GM23338 (cell line): ENCODE measurements around the gene PTPRN2.

Source experiments
- CREB1 ChIP-seq: fragments of 250-450 bp; sonication (Bioruptor Pico); IDR thresholded peaks from 2 replicates; pipeline ENCODE4 v1.5.0; 2020; ENCODE audit warnings: low read depth, mild to moderate bottlenecking, moderate library complexity
- EZH2 ChIP-seq: fragments of 200-600 bp; sonication (generic); IDR thresholded peaks from one replicate; pipeline ENCODE4 v1.8.0; 2017; ENCODE audit warnings: antibody characterized with exemption, mild to moderate bottlenecking, low read depth; ENCODE audit not compliant: unreplicated experiment
- JUNB ChIP-seq: IDR thresholded peaks from one replicate; pipeline ENCODE4 v1.6.1; 2016; ENCODE audit warnings: antibody characterized with exemption; ENCODE audit not compliant: unreplicated experiment
- NANOG ChIP-seq: IDR thresholded peaks from 2 replicates; pipeline ENCODE4 v1.6.1; 2016; ENCODE audit warnings: antibody characterized with exemption, borderline replicate concordance
- POLR2AphosphoS5 ChIP-seq: IDR thresholded peaks from 2 replicates; pipeline ENCODE4 v1.6.1; 2016; ENCODE audit warnings: antibody characterized with exemption, low read depth
- STAT1 ChIP-seq: IDR thresholded peaks from one replicate; pipeline ENCODE4 v1.6.1; 2016; ENCODE audit warnings: antibody characterized with exemption; ENCODE audit not compliant: unreplicated experiment
- TF ChIP-seq, protein P1 (sequence below), 2 experiments: fragments of 200-600 bp in 1 of 2; sonication (generic) in 1 of 2; conservative IDR thresholded peaks; 2 replicates each; pipeline versions ENCODE4 v1.5.1 to v1.6.1; 2016 to 2017; ENCODE audit warnings: antibody characterized with exemption in 2 of 2, low read depth in 2 of 2, mild to moderate bottlenecking in 2 of 2, moderate library complexity in 1 of 2
- TF ChIP-seq, protein P2 (sequence below): IDR thresholded peaks from one replicate; pipeline ENCODE4 v1.6.1; 2018; ENCODE audit warnings: antibody characterized with exemption; ENCODE audit not compliant: unreplicated experiment
- TF ChIP-seq, protein P3 (sequence below): IDR thresholded peaks from 2 replicates; pipeline ENCODE4 v1.6.1; 2016; ENCODE audit warnings: antibody characterized with exemption

DNA sequence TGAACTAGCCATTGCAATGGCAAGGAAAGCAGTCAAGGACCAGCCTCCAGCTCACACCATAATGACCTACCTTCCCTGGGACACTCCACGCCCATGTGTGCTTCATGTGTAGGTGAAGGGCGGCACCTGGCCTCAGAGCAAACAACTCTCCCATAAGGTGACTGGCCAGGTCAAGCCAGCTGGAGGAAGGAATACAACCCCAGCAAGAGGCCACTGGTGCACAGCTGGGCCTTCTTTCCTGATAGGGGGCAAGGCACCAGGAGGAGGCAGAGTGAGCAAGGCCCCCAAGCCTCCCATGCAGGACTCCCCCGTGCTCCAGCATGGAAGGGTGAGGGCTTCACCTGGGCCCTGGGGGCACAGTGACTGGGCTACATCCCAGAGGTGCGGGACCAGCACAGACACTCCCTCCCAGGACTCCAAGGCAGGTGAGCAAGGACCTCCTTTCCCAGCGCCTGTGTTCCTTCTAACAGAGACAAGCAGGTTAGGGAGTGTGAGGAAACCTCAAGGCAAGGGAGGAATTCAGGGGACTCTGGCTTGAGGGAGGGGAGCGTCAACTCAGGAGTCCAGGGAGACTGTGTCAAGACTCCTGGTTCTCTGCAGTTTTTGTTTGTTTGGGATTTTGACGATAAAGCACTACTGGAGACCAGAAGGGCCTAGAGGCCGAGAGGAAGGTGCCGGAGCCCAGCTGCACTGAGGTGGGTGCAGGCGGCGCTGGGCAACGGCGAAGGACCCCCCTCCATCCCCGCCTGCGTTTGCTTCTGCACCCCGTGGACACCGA is 1.7 kb downstream of the PTPRN2 start:
- TF ChIP-seq, protein P1, sequence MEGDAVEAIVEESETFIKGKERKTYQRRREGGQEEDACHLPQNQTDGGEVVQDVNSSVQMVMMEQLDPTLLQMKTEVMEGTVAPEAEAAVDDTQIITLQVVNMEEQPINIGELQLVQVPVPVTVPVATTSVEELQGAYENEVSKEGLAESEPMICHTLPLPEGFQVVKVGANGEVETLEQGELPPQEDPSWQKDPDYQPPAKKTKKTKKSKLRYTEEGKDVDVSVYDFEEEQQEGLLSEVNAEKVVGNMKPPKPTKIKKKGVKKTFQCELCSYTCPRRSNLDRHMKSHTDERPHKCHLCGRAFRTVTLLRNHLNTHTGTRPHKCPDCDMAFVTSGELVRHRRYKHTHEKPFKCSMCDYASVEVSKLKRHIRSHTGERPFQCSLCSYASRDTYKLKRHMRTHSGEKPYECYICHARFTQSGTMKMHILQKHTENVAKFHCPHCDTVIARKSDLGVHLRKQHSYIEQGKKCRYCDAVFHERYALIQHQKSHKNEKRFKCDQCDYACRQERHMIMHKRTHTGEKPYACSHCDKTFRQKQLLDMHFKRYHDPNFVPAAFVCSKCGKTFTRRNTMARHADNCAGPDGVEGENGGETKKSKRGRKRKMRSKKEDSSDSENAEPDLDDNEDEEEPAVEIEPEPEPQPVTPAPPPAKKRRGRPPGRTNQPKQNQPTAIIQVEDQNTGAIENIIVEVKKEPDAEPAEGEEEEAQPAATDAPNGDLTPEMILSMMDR (conservative IDR thresholded peaks at IDR 0.05; ENCODE audit: low read depth in 2 of 2) = 0 out of 4 replicates have a peak, but pooled peaks of 1 of the 2 experiments have one; percentile 8
- TF ChIP-seq, protein P2, sequence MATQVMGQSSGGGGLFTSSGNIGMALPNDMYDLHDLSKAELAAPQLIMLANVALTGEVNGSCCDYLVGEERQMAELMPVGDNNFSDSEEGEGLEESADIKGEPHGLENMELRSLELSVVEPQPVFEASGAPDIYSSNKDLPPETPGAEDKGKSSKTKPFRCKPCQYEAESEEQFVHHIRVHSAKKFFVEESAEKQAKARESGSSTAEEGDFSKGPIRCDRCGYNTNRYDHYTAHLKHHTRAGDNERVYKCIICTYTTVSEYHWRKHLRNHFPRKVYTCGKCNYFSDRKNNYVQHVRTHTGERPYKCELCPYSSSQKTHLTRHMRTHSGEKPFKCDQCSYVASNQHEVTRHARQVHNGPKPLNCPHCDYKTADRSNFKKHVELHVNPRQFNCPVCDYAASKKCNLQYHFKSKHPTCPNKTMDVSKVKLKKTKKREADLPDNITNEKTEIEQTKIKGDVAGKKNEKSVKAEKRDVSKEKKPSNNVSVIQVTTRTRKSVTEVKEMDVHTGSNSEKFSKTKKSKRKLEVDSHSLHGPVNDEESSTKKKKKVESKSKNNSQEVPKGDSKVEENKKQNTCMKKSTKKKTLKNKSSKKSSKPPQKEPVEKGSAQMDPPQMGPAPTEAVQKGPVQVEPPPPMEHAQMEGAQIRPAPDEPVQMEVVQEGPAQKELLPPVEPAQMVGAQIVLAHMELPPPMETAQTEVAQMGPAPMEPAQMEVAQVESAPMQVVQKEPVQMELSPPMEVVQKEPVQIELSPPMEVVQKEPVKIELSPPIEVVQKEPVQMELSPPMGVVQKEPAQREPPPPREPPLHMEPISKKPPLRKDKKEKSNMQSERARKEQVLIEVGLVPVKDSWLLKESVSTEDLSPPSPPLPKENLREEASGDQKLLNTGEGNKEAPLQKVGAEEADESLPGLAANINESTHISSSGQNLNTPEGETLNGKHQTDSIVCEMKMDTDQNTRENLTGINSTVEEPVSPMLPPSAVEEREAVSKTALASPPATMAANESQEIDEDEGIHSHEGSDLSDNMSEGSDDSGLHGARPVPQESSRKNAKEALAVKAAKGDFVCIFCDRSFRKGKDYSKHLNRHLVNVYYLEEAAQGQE = no peak
- TF ChIP-seq POLR2AphosphoS5 (no peak), STAT1 (no peak), EZH2 (no peak), CREB1 (CRISPR knock-in tag) (no peak), NANOG (no peak), JUNB (no peak)
- TF ChIP-seq, protein P3, sequence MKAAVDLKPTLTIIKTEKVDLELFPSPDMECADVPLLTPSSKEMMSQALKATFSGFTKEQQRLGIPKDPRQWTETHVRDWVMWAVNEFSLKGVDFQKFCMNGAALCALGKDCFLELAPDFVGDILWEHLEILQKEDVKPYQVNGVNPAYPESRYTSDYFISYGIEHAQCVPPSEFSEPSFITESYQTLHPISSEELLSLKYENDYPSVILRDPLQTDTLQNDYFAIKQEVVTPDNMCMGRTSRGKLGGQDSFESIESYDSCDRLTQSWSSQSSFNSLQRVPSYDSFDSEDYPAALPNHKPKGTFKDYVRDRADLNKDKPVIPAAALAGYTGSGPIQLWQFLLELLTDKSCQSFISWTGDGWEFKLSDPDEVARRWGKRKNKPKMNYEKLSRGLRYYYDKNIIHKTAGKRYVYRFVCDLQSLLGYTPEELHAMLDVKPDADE = no peak
